Measurements from ENCODE around the gene AGBL4. TPM values are rescaled to one million over a fixed set of nuclear protein-coding genes. Genes with fewer than 3 reads are reported as not detected.

AGBL4 gene
- total RNA-seq, 1 donor from 2014 or later = 3.1 TPM

DNA sequence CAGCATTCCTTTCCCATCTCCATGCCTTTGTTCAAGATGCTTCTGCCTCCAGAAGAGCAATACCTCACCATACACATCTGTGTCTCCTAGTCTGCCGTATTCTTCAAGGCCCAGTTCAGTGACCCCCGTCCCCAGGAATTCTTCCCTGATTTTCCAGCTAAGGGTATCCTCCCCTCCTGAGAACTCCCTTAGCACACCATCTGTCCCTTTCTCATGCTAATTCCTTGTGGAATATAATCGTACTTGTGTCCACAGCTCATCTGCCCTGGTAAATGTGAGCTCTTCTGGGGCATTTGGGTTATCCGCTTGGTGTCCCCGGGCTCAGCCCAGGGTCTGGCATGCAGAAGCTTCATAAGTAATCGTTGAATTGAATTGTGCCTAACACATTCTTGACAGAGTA, 1288.0 kb downstream of the AGBL4 start:
- Mint-ChIP-seq H3K4me3 (ENCODE audit: low read depth) (no peak overlapping the region), H3K4me1 (ENCODE audit: low read depth) (peaks cover 3% of the 10 kb centered on the region), H3K9me3 (ENCODE audit: low read depth) (no peaks in the 10 kb centered on the region), H3K27me3 (no peaks in the 10 kb centered on the region), H3K36me3 (ENCODE audit: insufficient read depth) (peaks cover 22% of the 10 kb centered on the region), H3K27ac (no peak overlapping the region)
- no peak for DNase-seq (ENCODE audit: low spot score, unreplicated experiment)
- TF ChIP-seq, protein P1, sequence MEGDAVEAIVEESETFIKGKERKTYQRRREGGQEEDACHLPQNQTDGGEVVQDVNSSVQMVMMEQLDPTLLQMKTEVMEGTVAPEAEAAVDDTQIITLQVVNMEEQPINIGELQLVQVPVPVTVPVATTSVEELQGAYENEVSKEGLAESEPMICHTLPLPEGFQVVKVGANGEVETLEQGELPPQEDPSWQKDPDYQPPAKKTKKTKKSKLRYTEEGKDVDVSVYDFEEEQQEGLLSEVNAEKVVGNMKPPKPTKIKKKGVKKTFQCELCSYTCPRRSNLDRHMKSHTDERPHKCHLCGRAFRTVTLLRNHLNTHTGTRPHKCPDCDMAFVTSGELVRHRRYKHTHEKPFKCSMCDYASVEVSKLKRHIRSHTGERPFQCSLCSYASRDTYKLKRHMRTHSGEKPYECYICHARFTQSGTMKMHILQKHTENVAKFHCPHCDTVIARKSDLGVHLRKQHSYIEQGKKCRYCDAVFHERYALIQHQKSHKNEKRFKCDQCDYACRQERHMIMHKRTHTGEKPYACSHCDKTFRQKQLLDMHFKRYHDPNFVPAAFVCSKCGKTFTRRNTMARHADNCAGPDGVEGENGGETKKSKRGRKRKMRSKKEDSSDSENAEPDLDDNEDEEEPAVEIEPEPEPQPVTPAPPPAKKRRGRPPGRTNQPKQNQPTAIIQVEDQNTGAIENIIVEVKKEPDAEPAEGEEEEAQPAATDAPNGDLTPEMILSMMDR (IDR thresholded peaks at IDR 0.05; ENCODE audit: unreplicated experiment) = no peak

DNA sequence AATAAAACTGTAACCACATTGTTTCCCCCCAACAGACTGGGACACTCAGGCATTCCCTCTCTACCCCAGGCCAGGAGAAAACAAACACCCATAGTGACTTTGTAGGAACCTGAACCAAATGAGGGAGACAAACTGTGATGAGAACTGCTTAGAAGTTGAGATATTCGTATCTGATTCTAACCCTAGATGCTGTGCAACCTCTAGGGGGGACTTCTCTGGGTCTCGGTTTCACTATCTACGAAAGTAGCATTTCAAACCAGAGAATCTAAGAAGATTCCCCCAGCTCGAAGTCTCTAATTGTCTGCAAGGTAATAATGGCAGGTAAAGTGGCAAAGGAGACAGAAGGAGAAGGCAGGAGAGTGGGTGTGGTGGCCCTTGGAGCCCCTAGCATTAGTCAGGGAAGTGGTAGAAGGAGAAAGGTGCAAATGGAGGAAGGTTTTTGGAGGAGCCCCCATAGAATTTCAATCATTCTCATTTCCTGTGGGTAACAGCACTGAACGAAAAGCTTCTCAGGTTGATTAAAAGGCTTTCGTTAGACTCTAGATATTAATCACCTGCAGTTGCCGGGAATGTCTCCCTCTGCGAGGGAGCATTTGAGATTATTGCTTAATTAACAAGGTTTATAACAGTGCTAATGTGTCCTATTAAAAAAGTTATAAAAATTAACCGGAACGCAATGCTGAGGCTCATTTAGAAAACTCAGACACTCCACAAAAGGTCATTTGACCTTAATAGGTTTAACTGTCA, 1293.4 kb downstream of the AGBL4 start:
- no peak for DNase-seq (ENCODE audit: low spot score, unreplicated experiment)
- no peaks in the 10 kb centered on the region for H3K9me3 Mint-ChIP-seq (ENCODE audit: low read depth)
- no peak overlapping the region for H3K27ac Mint-ChIP-seq
- H3K36me3 Mint-ChIP-seq (ENCODE audit: insufficient read depth) = peaks cover 6% of the 10 kb centered on the region
- H3K4me3 Mint-ChIP-seq (ENCODE audit: low read depth) = no peak overlapping the region
- no peaks in the 10 kb centered on the region for H3K4me1 Mint-ChIP-seq (ENCODE audit: low read depth)
- H3K27me3 Mint-ChIP-seq = no peaks in the 10 kb centered on the region
- TF ChIP-seq, protein P1 (IDR thresholded peaks at IDR 0.05; ENCODE audit: unreplicated experiment) = no peak

DNA sequence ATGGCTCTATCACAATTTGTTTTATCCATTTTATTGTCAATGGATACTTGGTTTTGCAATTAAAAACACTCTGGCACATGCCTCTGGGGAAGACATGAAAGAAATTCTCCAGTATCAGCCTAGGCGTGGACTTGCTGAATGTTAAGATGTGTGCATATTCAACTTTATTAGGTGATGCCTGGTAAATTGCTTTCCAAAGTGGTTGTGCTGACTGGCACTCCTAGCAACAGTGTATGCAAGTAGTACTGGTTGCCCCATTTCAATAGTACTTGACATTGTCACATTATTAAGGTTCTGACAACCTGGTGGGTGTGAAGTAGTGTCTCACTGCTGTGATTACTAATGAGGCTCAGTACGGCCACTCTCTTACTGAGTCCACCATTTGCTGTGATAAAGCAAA, 1295.2 kb downstream of the AGBL4 start:
- H3K4me1 Mint-ChIP-seq (ENCODE audit: low read depth) = no peaks in the 10 kb centered on the region
- no peaks in the 10 kb centered on the region for H3K36me3 Mint-ChIP-seq (ENCODE audit: insufficient read depth)
- H3K9me3 Mint-ChIP-seq (ENCODE audit: low read depth) = no peaks in the 10 kb centered on the region
- H3K4me3 Mint-ChIP-seq (ENCODE audit: low read depth) = no peak overlapping the region
- H3K27ac Mint-ChIP-seq = no peak overlapping the region
- TF ChIP-seq, protein P1 (IDR thresholded peaks at IDR 0.05; ENCODE audit: unreplicated experiment) = no peak
- H3K27me3 Mint-ChIP-seq = no peaks in the 10 kb centered on the region
- no peak for DNase-seq (ENCODE audit: low spot score, unreplicated experiment)

DNA sequence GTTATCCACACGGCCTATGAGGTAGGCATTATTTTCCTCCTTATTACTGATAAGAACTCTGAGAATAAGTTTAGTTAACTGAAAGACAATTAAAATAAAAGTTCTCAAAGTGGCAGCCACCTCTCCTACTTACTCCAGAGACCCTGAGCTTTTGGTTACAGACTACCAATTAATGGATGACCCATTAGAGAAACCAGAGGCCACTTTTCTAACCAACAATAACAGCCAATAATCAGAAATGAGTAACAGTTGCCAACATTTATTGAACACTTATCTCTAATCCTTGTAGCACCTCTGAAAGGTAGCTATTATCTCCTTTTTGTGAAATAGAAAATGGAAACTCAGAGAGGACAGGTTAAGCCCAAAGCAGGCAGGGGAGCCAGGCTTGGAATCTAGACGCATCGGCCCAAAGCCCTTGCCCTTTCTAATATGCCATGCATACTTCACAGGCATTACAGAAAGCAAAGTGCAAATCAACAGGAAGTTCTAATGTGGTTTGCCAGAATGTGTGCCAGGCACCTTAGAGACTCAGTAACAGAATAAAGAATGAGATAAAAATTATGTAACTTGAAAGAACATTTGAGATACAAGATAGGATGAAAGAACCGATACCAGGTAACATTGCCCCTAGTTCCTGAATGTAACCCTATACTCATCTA, 1297.1 kb downstream of the AGBL4 start:
- Mint-ChIP-seq H3K27me3 (no peaks in the 10 kb centered on the region), H3K4me3 (ENCODE audit: low read depth) (no peak overlapping the region), H3K4me1 (ENCODE audit: low read depth) (no peaks in the 10 kb centered on the region), H3K9me3 (ENCODE audit: low read depth) (no peaks in the 10 kb centered on the region), H3K27ac (no peak overlapping the region), H3K36me3 (ENCODE audit: insufficient read depth) (no peaks in the 10 kb centered on the region)
- no peak for DNase-seq (ENCODE audit: low spot score, unreplicated experiment)
- TF ChIP-seq, protein P1 (IDR thresholded peaks at IDR 0.05; ENCODE audit: unreplicated experiment) = no peak

DNA sequence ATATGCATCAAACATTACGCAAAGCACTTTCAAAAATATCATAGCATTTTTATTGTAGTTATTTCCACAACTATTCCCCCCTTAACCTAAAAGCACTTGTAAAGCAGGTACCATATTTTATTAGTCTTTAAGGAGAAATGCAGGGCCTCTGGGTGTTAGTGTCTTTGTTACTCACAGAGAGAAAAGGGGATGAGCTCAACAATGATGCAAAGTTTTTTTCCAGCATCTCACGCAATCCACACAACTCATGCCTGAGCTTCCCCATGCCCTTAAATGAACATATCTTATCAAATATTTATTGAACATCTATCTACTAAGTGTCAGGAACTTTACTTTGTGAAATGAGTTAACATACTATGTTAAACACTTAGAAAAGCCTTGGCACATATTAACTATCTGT, 1297.6 kb downstream of the AGBL4 start:
- Mint-ChIP-seq H3K4me3 (ENCODE audit: low read depth) (no peak overlapping the region), H3K27me3 (no peaks in the 10 kb centered on the region), H3K9me3 (ENCODE audit: low read depth) (no peaks in the 10 kb centered on the region), H3K27ac (no peak overlapping the region), H3K36me3 (ENCODE audit: insufficient read depth) (no peaks in the 10 kb centered on the region), H3K4me1 (ENCODE audit: low read depth) (no peaks in the 10 kb centered on the region)
- DNase-seq (ENCODE audit: low spot score, unreplicated experiment) = no peak
- TF ChIP-seq, protein P1 (IDR thresholded peaks at IDR 0.05; ENCODE audit: unreplicated experiment) = no peak
